Renal cortex interstitium (tissue), 11 donors: ENCODE data around the gene MICAL2. TPM values are rescaled to one million over a fixed set of nuclear protein-coding genes. Genes with fewer than 3 reads are reported as not detected.

Experiments used
- DNase-seq, 11 donors: peaks; one replicate each; pipeline ENCODE4 v3.0.0-alpha.2; 2013; ENCODE audit warnings: low read depth in 9 of 11, low spot score in 4 of 11; ENCODE audit errors: extremely low read depth in 1 of 11
- polyA plus RNA-seq, 3 donors: library from polyadenylated mRNA; unstranded; fragments of 120-200 nt; gene quantifications; one replicate each; pipeline ENCODE4 v1.2.1, GENCODE V29; 2013; ENCODE audit not compliant: insufficient read length in 3 of 3

MICAL2 gene
- polyA plus RNA-seq, 3 donors, result 5.8 to 8.5 (median 6.5) TPM

DNA sequence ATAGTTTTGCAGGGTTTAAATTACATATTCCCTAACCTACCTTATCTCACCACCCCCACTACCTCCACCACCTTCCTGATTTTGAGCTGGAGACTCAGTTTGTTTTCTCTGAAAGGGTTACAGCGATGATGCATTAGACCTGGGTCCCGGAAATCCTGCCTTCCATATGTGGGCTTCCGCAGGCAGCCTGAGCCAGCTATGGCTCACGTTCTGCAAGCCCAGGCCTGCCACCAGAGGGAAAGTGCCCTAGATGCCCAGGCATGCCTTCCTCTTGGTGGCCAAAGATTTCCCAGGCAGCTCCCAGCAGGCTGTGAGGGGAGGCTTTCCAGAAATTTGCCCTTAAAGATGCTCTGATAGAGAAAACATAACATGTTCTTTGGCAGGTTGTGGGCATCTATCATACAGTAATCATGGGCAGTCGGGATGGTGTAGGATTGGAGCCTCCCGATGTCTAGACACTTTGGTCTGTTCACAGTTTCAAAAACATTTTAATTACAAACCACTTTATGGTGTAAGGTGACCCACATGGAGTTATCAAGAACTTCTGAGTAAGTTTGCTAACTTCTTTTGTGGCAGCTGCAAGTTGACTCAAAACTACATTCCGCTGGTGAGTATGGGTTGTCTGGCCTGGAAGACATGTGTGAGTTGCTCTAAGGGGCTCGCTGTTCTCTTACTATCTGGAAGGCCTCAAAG lies 79.3 kb downstream of the MICAL2 start:
- no peak for DNase-seq

DNA sequence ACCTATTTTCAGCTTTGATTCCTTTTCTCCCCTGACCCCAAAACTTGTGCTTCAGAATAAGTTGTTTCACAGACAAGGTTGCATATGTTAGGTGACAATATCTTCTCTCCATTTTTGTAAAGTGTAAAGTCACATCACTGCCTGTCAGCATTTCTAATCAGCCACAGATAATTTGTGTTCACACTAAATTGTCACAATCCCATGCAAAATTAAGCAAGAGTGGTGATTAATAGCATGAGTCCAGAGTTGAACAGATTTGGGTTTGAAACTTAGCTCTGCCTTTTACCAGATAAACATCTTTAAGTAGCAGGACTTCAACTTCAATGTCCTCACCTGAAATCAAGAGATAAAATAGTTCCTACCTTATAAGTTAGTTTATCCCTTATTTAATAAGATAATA lies 80.1 kb downstream of the MICAL2 start:
- DNase-seq, result no peak

DNA sequence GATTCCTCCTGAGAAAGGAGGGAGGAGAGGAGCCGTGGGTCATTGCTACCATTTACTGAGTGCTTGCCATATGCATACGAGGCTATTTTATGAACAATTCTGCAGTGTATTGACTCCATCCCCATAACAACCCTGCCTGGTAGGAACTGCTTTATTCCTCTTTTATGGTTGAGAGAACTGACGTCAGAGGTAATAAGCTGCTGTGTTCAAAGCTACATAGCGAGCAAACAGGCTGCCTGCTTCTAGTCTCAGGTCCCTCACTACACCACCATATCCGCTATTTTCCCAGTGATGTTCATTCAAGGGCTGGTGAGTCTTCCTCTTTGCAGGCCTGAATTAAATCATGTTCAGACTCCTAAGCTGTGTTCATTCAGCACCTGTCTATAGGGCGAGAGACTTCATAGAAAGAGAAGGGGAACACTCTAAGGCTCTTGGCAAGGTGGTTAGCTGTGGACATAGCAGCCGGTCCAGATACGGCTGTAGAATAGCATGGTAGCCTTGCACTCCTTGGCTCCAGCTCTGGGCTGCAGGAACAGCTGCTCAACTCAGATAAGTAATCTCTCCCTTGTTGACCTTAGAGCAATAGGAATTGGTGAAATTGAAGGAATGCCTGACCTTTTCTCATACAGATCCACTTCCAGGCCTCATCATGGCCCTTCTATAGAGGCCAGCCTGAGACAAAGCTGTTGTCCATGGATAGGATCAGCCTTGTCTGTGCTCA lies 82.6 kb downstream of the MICAL2 start:
- no peak for DNase-seq

DNA sequence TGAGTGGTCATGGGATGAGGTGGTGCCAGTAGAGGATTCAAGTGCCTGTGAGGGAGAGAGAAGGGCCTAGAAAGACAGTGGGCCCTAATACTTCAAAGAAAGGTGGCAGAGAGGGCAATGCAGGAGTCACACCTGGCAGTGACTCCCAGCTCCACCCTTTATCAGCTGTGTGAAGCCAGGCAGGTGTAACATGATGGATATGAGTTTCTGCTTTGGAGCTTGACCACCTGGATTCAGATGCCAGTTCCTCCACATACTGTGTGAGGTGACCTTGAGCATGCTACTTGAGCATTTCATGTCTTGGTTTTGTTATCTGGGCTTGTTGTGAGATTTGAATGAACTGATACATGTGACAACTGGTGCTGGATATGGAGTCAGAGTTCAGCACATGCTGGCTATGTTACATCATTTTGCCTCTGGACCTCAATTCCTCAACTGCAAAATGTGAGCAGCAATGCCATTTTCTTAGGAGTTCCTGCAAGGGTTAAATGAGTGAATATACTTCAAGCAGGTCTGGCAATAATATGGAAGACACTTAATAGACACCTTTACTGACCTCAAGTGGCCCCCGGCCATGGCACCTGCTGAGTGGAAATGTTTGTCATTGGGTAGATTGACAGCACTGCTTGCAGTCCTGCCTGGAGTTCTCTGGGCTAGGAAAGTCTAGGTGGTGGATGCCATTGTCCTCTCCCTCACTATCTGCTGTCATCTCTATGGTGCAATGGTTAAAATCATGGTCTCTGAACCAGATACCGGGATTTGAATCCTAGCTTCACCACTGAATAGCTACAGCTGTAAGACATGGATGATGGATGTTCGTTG lies 83.3 kb downstream of the MICAL2 start:
- no peak for DNase-seq

DNA sequence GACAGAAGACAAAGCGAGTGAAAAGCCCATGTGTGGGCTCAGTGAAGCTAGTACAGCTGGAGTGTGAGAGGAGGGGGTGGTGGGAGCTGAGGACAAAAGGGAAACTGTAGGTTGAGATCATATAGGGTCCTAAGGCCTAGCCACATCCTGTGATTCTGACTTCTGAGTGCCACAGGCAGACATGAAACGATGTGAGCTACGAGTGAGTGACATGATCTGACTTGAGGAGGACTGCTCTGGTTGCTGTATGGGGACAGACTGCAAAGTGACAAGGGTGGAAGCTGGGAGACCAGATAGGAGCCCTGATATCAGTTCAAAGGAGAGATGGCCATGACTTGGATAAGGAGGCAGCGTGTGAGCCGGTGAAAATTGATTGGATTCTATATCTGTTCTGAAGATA lies 85.4 kb downstream of the MICAL2 start:
- DNase-seq, result no peak

DNA sequence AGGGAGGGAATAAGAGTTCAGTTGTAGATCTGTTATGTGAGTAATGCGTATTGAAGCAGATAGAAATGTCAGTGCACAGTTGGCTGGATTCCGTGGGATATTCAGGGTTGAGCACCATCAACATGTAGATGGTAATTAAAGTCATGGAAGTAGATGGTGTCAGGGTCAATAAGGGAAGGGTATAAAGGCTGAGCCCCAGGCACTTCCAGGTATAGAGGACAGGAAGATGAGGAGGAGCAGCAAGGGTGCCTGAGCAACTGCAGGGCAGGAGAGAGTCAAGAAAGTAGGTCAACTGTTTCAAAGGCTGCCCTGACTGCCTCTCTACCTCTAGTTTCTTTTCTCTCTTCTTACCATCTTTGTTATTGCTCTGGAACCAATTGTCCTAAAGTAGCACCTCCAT lies 85.9 kb downstream of the MICAL2 start:
- DNase-seq, result no peak

DNA sequence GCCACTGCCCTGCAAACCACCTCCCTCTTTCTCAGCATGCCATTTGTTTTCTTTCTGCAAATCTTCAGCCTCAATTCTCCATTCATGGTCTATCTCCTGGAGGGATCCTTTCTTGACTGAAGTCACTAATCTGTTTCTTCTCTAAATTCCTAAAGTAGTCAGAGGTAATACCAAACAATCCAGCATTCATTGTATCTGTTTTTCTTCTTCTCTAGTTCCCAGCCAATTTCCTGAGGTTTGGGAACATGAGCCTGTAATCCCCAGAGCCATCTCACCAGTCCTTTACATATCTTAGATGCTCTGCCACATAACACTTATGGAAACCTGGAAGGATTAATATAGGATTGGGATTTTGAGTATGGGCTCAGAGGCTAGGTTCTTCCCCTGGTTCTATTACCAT lies 86.5 kb downstream of the MICAL2 start:
- DNase-seq, result no peak

DNA sequence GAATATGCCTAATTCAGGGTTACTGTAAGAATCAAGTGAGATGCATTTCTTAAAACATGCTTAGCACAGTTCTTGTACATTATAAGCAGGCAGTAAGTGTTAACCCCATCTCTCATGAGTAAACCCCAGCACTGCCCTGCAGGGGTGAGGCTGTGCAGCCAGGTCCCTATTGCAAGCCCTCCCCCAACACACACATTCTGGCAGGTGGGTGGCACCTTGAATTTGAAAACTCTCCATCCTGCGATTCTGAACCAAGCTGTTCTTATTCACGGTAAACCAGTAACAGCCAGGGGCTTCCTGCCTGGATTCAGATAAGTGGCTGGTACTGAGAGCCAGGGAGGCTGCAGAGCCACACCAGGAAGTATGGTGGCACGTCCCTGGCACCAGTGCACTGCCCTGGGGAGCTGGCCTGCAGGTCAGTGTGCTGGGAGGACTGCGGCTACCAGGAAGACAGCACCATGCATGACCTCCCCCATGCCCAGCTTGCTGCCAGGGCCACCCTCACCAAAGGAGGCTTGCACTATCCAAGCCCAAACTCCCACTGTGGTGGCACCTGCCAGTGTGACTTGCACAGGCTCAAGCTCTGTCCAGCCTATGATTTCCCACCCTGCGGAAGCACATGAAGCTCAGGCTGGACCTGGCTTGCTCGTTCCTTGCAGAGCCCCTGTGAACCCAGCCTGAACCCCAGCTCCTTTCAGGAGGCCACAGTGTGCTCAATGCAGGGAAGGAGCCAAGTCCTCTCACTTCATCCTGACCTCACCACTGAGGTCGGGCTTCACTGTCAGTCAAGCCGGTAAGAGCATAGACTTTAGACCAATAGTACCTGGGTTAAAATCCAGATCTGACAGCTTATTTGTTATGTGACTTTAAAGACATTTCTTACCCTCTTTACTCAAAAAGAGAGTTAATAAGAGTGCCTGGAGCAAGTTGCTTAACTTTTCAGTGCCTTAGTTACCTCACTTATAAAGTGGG lies 88.1 kb downstream of the MICAL2 start:
- DNase-seq, result no peak

DNA sequence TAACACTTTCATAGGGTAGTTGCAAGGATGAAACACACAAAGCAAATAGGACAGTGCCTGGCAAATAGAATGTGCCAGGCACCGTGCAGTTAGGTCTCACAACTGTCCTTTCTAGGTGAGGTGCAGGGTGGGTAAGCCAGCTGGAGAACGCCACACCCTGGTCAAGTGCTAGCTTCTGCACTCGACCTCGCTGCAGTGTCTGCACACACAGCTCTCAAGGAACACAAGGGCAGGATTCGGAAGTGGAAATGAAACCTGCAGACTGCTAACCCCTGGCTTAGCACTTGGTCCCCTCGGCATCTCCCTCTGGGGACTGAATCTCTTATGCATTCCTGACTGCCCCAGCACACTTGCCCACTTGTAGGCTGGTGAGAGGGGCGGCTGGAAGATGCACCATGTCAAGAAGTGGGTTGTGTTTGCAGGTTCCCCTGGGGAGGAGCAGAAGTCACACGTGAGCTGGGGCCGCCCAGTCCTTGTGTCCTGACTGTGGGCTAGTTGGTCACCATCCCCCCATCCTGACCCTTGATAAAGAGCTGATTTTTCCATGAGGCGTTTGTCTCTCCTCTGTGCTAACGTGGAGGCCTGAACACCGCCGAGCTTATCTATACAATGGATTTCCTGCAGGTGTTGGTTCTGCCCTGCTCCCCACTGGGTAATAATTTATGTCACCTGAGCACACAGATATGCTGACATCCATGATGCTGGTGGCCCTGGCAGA lies 89.0 kb downstream of the MICAL2 start:
- DNase-seq, result no peak

DNA sequence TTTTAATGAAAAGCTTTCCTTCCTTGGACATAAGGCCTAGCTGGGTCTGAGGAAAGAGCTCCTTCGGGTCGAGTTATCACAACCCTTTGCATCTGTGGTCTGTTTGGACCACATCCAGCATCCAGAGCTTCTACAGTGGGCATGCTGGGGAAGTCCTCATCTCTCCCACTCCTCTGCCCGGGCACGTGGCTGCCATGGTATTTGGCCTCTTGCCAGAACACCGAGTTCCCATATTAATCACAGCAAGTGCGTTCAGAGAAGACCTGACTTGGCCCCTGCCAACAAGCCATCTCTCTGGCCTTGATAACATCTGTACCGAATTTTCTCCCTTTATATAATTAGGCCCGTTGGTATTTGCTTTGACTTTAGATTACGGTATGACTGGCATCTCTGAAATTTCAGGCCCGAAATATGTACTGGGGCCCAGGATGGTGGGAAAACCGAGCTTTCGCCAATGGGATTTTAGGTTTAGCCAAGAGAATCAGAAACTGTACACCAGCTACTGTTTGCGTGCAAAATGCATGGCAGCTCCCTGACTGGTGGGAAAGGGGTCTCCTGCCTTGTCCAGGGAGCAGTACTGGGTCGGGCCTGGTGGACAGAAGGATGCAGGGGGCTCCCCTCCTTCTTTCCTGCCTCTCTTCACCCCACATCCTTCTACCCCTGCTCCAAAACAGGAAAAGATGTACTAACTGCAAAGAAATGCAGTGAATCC lies 90.0 kb downstream of the MICAL2 start:
- DNase-seq, result no peak

DNA sequence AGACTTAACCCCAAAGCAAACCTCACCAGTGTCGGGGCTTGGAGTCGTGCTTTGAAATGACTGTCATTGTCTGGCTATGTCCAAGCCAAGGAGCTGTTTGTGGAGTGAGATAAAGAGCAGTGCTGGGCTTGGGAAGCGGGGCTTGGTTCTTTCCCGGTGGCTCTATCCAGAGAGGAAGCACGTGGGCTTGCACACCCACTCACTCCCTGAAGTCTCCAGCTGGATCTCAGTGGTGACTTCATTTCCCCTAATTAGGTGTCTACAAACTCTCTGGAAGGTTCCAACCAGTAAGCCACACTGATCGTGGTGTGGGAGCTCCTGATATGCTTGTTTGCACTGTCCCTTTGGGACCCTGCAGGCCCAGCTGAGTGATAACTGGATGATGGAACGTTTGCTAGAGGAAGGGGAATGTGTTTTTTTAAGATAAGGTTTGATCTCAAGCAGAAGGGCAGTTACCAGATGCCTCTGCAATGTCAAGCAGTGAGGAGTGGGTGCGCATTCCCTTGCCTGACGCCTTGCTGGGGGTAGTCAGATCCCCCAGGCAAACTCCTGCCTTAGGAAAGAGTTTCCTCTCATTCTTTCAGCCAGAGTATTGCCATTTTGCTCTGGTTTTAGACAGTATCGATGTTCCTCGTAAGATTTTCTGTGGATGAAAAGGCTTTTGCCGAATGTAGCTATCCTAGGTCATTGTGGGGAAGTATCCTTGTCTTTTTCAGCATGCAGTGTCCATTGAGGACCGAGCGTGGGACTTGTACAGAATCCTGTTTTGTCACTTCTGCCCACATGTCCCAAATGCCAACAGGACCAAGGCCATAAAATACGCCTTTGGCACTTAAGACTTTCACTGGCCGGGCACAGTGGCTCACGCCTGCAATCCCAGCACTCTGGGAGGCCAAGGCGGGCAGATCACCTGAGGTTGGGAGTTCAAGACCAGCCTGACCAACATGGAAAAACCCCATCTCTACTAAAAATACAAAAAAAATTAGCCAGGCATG lies 90.9 kb downstream of the MICAL2 start:
- DNase-seq, result peak in 3 of 11 donors; percentile 22 to 29 (median 27)

DNA sequence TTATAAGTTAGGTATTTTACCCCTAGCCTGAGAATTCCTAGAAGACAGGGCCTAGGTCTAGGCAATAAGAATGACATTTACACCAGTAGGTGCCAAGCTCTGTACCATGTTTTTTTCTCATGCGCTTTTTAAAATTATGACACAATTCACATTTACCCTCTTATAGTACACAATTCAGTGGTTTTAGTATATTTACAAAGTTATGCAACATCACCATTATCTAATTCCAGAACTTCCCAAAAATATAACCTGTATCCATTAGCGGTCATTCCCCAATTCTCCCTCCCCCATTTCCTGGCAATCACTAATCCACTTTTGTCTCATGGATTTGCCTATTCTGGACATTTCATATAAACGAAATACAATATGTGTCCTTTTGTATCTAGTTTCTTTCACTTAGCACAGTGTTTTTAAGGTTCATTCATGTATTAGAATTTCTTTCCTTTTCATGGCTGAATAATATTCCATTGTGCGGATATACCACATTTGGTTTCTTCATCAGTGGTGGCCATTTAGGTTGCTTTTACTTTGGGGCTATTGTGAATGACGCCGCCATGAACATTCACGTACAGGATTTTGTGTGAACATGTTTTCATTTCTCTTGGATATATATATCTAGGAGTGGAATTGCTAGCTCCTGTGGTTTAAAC lies 92.4 kb downstream of the MICAL2 start:
- no peak for DNase-seq

DNA sequence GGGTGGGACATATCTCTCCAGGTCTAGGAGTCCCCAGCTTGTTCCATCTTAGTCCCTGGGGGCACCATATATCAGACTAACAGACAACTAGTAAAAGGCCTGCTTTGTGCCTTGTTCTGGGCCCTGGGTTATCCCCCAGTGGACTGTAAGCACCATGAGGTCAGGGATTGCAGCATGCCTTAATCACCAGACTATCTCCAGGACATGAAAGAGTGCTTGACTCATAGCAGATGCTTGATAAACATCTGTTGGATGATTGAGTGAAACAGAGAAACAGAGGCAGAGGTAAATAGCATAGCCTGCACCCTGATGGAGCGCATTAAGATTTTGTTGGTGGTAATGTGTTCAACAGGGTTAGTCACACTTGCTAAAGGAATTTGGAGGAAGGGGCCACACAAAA lies 94.1 kb downstream of the MICAL2 start:
- DNase-seq, result no peak

DNA sequence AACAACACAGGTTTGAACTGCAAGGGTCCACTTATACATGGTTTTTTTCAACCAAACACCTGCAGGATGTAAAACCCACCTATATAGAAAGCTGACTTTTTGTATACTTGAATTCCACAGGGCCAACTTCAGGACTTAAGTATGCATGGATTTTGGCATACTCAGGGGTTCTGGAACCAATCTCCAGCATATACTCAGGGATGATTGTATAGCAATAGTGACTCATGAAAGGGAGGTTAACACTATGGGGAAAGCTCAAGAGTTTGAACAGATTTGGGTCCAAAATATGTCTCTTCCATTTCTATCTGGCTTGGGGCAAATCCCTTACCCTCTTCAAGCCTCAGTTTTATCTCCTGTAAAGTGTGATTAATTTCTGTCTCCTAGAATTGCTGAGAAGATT lies 94.9 kb downstream of the MICAL2 start:
- no peak for DNase-seq

DNA sequence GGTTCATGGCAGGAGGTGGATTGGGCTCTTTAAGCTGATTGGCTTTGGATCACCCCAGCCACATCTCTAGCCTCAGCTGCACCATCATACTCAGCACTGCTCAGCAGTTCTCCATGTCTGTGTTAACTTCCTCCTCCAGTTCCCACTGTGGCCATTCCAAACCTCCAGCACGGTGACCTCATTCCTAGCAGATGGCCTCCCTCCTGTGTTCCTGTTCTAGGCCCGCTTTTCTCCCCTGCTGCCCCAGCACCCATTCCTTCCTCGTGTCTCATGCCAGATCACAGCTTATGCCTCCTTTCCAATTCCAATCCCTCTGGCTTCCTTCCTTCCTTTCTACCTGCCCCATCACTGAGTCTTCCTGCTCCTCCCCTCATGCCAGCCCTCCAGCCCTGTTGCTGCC lies 96.1 kb downstream of the MICAL2 start:
- no peak for DNase-seq
